Loucy (cell line): ENCODE measurements around the gene SLC6A18.

Experiments used
- H2AFZ ChIP-seq: fragments of 200-600 bp; sonication (generic); 2 replicates; pipeline ENCODE4 v1.6.0; 2016; ENCODE audit warnings: antibody characterized with exemption, mild to moderate bottlenecking, low read length, moderate library complexity
- H3F3A ChIP-seq: fragments of 200-600 bp; 2 replicates; pipeline ENCODE4 v1.6.0; 2016; ENCODE audit warnings: antibody characterized with exemption, low read depth, mild to moderate bottlenecking
- H3K27me3 ChIP-seq: fragments of 200-600 bp; sonication (generic); 2 replicates; pipeline ENCODE4 v1.6.1; 2014; ENCODE audit warnings: low read length, mild to moderate bottlenecking; ENCODE audit not compliant: insufficient read depth, poor library complexity, severe bottlenecking
- H3K36me3 ChIP-seq: fragments of 200-600 bp; sonication (generic); 2 replicates; pipeline ENCODE4 v1.6.1; 2016; ENCODE audit warnings: low read length; ENCODE audit not compliant: insufficient read depth
- H3K4me1 ChIP-seq: fragments of 200-600 bp; sonication (generic); 2 replicates; pipeline ENCODE4 v1.5.1; 2014; ENCODE audit warnings: low read length, mild to moderate bottlenecking; ENCODE audit not compliant: insufficient read depth, poor library complexity, severe bottlenecking
- H3K4me2 ChIP-seq: fragments of 200-600 bp; sonication (generic); 2 replicates; pipeline ENCODE4 v1.6.0; 2014; ENCODE audit warnings: antibody characterized with exemption, low read length, low read depth, mild to moderate bottlenecking; ENCODE audit not compliant: poor library complexity, severe bottlenecking
- H3K4me3 ChIP-seq: fragments of 200-600 bp; sonication (generic); 2 replicates; pipeline ENCODE4 v1.5.1; 2014; ENCODE audit warnings: low read length, mild to moderate bottlenecking, mixed read lengths; ENCODE audit not compliant: poor library complexity, severe bottlenecking
- H3K79me2 ChIP-seq: fragments of 200-600 bp; sonication (generic); 2 replicates; pipeline ENCODE4 v1.6.1; 2014; ENCODE audit warnings: low read length; ENCODE audit not compliant: insufficient read depth
- H3K9ac ChIP-seq: fragments of 200-600 bp; sonication (generic); 2 replicates; pipeline ENCODE4 v1.6.0; 2014; ENCODE audit warnings: mild to moderate bottlenecking, low read depth, low read length, moderate library complexity; ENCODE audit not compliant: poor library complexity, severe bottlenecking
- H3K9me2 ChIP-seq: fragments of 200-600 bp; sonication (generic); replicated peaks from 2 replicates; pipeline ENCODE4 v1.6.1; 2016; ENCODE audit warnings: low read depth, low read length, mixed read lengths
- H3K9me3 ChIP-seq: fragments of 200-600 bp; sonication (generic); 2 replicates; pipeline ENCODE4 v1.6.1; 2014; ENCODE audit warnings: mild to moderate bottlenecking, antibody characterized with exemption, low read length, low read depth; ENCODE audit not compliant: insufficient read depth
- H4K20me1 ChIP-seq: fragments of 200-600 bp; sonication (generic); 2 replicates; pipeline ENCODE4 v1.6.0; 2014; ENCODE audit warnings: antibody characterized with exemption, low read length, mild to moderate bottlenecking; ENCODE audit not compliant: insufficient read depth, poor library complexity, severe bottlenecking
- CTCF ChIP-seq: fragments of 200-600 bp; sonication (generic); conservative IDR thresholded peaks from 2 replicates; pipeline ENCODE4 v1.5.1; 2014; ENCODE audit warnings: mild to moderate bottlenecking, antibody characterized with exemption, low read length
- EZH2phosphoT487 ChIP-seq: fragments of 200-600 bp; IDR thresholded peaks from 2 replicates; pipeline ENCODE4 v1.6.1; 2018; ENCODE audit warnings: antibody characterized with exemption, mild to moderate bottlenecking, moderate library complexity, borderline replicate concordance

Gene SLC6A18

GRCh38 chr5:1212881-1213280 lies 12.3 kb upstream of the SLC6A18 start:
- Histone ChIP-seq H3K27me3 (no peaks in the 10 kb centered on the region), H3K9me3 (no peaks in the 10 kb centered on the region), H3K36me3 (no peaks in the 10 kb centered on the region), H4K20me1 (no peaks in the 10 kb centered on the region), H3K4me3 (no peak overlapping the region), H3K9ac (no peak overlapping the region), H3K79me2 (no peaks in the 10 kb centered on the region), H3K9me2 (no peaks in the 10 kb centered on the region), H3F3A (no peaks in the 10 kb centered on the region), H3K4me2 (no peak overlapping the region), H2AFZ (no peak overlapping the region), H3K4me1 (peaks cover 23% of the 10 kb centered on the region)
- TF ChIP-seq CTCF, result no peak
- no peak for TF ChIP-seq EZH2phosphoT487

DNA sequence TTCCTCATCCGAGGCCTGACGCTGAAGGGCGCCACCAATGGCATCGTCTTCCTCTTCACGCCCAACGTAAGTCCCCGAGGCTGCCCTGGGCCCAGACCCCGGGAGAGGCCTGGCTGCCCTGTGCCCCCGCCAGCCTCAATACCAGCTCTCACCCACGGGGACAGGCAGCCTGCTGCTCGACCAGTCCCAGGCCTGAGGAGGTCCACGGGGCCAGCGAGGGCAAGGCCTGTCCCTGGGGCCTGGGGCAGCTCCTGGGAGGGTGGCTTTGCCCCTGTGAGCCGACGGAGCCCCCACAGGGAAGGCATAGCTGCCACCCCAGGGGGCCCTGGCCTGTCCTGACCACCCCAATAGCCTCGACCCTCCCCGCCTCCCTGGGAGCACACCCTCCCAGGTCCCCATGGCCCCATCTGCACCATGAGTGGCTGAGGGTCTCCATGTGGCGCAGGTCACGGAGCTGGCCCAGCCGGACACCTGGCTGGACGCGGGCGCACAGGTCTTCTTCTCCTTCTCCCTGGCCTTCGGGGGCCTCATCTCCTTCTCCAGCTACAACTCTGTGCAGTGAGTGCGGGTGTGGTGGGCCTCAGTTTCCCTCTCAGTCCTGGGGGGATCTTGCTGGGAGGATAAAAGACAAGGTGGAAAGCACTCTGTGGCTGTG lies 11.5 kb upstream of the SLC6A18 start:
- H2AFZ ChIP-seq, result no peak overlapping the region
- TF ChIP-seq CTCF (no peak), EZH2phosphoT487 (no peak)
- no peaks in the 10 kb centered on the region for H3K79me2 ChIP-seq
- H4K20me1 ChIP-seq, result no peaks in the 10 kb centered on the region
- no peaks in the 10 kb centered on the region for H3F3A ChIP-seq
- no peaks in the 10 kb centered on the region for H3K9me3 ChIP-seq
- no peaks in the 10 kb centered on the region for H3K9me2 ChIP-seq
- peaks cover 29% of the 10 kb centered on the region for H3K4me1 ChIP-seq
- H3K27me3 ChIP-seq, result no peaks in the 10 kb centered on the region
- H3K4me3 ChIP-seq, result no peak overlapping the region
- H3K9ac ChIP-seq, result no peak overlapping the region
- H3K36me3 ChIP-seq, result no peaks in the 10 kb centered on the region
- no peak overlapping the region for H3K4me2 ChIP-seq

DNA sequence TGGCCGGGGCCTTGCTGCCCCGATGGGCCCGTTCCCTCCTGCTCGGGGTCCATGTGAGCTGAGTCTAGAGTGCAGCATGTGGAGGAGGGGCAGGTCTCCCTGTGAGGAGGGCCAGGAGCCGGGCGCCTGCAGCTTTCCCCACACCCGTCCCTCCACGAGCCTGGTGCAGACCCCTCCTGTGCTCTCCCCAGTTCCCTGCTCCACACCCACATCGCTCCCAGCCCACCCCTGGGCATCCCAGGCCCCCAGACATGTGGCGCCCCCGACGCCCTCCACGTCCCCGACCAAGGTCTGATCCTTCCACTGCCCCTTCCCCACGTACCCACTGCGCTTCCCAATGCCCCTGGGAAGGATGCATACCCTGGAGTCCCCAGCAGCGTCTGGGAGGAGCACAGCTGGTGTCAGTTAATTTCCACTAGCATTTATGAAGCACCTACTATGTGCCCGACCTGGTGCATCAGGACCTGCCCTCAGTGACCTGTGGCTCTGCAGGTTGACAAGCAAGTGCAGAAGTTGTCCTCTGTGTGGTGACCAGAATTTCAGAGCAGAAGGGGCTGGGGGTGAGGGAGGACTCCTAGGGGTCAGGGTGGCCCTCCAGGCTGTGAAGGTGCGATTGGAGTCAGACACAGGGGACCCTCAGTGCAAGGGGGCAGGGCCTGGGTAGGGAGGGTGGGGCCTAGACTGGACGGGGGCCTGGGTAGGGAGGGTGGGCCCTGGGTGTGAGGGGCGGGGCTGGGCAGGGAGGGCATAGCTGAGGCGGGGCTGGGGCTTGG lies 10.8 kb upstream of the SLC6A18 start:
- Histone ChIP-seq H3K79me2 (no peaks in the 10 kb centered on the region), H3F3A (no peaks in the 10 kb centered on the region), H3K4me3 (no peak overlapping the region), H3K36me3 (no peaks in the 10 kb centered on the region), H3K9me3 (no peaks in the 10 kb centered on the region), H3K4me1 (peaks cover 24% of the 10 kb centered on the region), H3K9me2 (no peaks in the 10 kb centered on the region), H3K27me3 (no peaks in the 10 kb centered on the region), H3K4me2 (no peak overlapping the region), H3K9ac (no peak overlapping the region), H2AFZ (no peak overlapping the region), H4K20me1 (no peaks in the 10 kb centered on the region)
- TF ChIP-seq CTCF, result no peak
- no peak for TF ChIP-seq EZH2phosphoT487
